Left lobe of liver (tissue), 2 donors: ENCODE results near the gene CD63. TPM values are rescaled to one million over a fixed set of nuclear protein-coding genes. Genes with fewer than 3 reads are reported as not detected.

Experiments used
- ATAC-seq: fragments of 200-7000 bp; cut with Tn5 transposase; one replicate; pipeline ENCODE4 v1.9.1; 2020; ENCODE audit warnings: mild to moderate bottlenecking, moderate library complexity
- DNase-seq: peaks from one replicate; pipeline ENCODE4 v3.0.0-alpha.2; 2020; ENCODE audit warnings: low spot score
- total RNA-seq: library from RNA; stranded (reverse); gene quantifications from one replicate; pipeline ENCODE4 v1.2.1, GENCODE V29; 2021
- donor health status: DM: no; HTN: no; CAD: no; lungs with moderate emphysema.
- donor health status: DM: no; HTN: yes; CAD: no.

Gene CD63
- total RNA-seq, 1 donor from 2014 or later: 203 TPM

- ATAC-seq (no peak), DNase-seq (no peak)
Measured at GRCh38 chr12:55693323-55694187, 35.3 kb downstream of the CD63 start.

GRCh38 chr12:55692631-55693322 lies 36.0 kb downstream of the CD63 start:
- ATAC-seq (no peak), DNase-seq (no peak)

GRCh38 chr12:55688716-55689655 lies 39.8 kb downstream of the CD63 start:
- ATAC-seq: peak; percentile 24
- DNase-seq: no peak

GRCh38 chr12:55687746-55688145 lies 41.1 kb downstream of the CD63 start:
- DNase-seq: no peak
- no peak for ATAC-seq

GRCh38 chr12:55686366-55687010 lies 42.3 kb downstream of the CD63 start:
- DNase-seq (no peak), ATAC-seq (no peak)

GRCh38 chr12:55685671-55686070 lies 43.1 kb downstream of the CD63 start:
- DNase-seq: no peak
- ATAC-seq: no peak

- DNase-seq (no peak), ATAC-seq (no peak)
Measured at GRCh38 chr12:55684761-55685370, 43.9 kb downstream of the CD63 start.

DNA sequence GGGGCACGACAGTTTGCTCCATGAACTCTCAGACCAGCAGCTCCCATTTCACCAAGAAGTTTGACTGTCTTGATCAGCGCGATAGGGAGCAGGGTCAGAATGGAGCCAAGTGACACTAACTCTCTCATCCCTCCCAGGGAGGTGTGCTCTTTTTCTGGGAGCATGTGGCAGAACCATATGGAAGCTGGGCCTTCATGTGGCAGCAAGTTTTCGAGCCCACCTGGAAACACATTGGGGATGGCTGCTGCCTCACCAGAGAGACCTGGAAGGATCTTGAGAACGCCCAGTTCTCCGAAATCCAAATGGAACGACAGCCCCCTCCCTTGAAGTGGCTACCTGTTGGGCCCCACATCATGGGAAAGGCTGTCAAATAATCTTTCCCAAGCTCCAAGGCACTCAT lies 45.1 kb downstream of the CD63 start:
- DNase-seq (no peak), ATAC-seq (no peak)

- ATAC-seq: peak; percentile 14
- DNase-seq: no peak
Measured at GRCh38 chr12:55682087-55682796, 46.6 kb downstream of the CD63 start.

DNA sequence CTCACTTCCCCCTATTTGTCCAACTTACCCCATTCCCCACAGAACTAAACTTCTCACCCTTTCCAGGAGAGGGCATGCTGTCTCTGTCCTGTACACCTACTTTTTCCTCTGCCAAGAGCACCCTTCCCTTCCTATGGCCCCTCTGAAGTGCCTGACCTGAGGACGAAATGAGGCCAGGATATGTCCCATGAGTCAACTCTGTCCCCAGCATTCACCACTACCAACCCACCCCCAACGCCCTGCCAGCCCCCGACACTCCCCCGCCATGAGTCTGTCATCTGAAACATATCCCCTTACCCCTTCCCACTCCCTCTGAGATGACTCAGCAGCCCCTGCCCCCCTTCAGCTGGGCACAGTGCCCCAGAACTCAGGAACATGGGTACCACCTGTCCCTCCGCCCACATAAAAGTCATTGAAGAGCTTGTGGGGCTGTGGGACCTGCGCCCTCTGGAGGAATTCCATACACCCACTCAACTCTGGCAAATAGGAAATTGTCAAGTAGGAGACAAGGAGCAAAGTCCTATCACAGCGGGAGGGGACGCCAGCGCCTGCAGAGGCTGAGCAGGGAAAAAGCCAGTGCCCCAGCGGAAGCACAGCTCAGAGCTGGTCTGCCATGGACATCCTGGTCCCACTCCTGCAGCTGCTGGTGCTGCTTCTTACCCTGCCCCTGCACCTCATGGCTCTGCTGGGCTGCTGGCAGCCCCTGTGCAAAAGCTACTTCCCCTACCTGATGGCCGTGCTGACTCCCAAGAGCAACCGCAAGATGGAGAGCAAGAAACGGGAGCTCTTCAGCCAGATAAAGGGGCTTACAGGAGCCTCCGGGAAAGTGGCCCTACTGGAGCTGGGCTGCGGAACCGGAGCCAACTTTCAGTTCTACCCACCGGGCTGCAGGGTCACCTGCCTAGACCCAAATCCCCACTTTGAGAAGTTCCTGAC lies 47.4 kb downstream of the CD63 start:
- ATAC-seq: peak; percentile 87
- DNase-seq: peak; percentile 93

- ATAC-seq (no peak), DNase-seq (no peak)
Measured at GRCh38 chr12:55679691-55680090, 49.1 kb downstream of the CD63 start.

DNA sequence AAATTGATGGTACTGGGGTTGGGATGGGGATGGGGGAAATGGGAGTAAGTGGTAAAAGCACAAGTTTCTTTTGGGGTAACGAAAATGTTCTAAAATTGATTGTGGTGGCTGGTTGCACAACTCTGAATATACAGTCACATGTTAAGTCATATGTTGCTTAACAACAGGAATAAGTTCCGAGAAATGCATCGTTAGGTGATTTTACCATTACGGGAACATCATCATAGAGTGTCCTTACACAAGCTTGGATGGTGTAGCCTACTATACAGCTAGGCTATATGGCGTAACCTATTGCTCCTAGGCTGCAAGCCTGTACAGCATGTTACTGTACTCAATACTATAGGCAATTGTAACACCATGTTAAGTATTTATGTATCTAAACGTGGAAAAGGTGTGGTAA lies 52.1 kb downstream of the CD63 start:
- DNase-seq (peak; percentile 7), ATAC-seq (no peak)

- DNase-seq: peak; percentile 34
- no peak for ATAC-seq
Measured at GRCh38 chr12:55675666-55676065, 53.1 kb downstream of the CD63 start.

Other genes starting within 250 kb of the CD63 start
- not detected for gene OR6C68, start 236.6 kb downstream of the CD63 start, total RNA-seq
- gene OR6C4, start 179.4 kb downstream of the CD63 start, total RNA-seq: not detected
- not detected for gene OR2AP1, start 156.5 kb downstream of the CD63 start, total RNA-seq
- gene OR10P1, start 92.1 kb downstream of the CD63 start, total RNA-seq: not detected
- 16.9 TPM for gene ITGA7, start 21.1 kb downstream of the CD63 start, total RNA-seq
- 97.2 TPM for gene BLOC1S1, start 13.0 kb downstream of the CD63 start, total RNA-seq
- gene RDH5, start 8.6 kb downstream of the CD63 start, total RNA-seq: 60.0 TPM
- gene GDF11, start 14.1 kb upstream of the CD63 start, total RNA-seq: 1.1 TPM
- 11.9 TPM for gene SARNP, start 88.7 kb upstream of the CD63 start, total RNA-seq
- gene ORMDL2, start 89.0 kb upstream of the CD63 start, total RNA-seq: 28.4 TPM
- gene DNAJC14, start 100.6 kb upstream of the CD63 start, total RNA-seq: 14.2 TPM
- 2.2 TPM for gene MMP19, start 113.9 kb upstream of the CD63 start, total RNA-seq
- gene PYM1, start 198.9 kb upstream of the CD63 start, total RNA-seq: 16.5 TPM
- gene DGKA, start 202.2 kb upstream of the CD63 start, total RNA-seq: 4.9 TPM
- 5.4 TPM for gene PMEL, start 237.0 kb upstream of the CD63 start, total RNA-seq
- gene CDK2, start 237.8 kb upstream of the CD63 start, total RNA-seq: 11.0 TPM
- 46.5 TPM for gene RAB5B, start 245.1 kb upstream of the CD63 start, total RNA-seq